H1 (cell line): ENCODE data around the gene ARHGDIG. TPM values are rescaled to one million over a fixed set of nuclear protein-coding genes. Genes with fewer than 3 reads are reported as not detected.

Experiments used
- CTCF ChIA-PET: fragments of 300-600 bp; sonication (Branson Sonifier 250); formaldehyde crosslinking; loops from one replicate; lab custom pipeline; 2021; ENCODE audit not compliant: partially characterized antibody; lab: Charles Lee
- POLR2A ChIA-PET: fragments of 300-600 bp; sonication (Branson Sonifier 250); formaldehyde crosslinking; loops from one replicate; lab custom pipeline; 2021; ENCODE audit warnings: inconsistent platforms; ENCODE audit not compliant: partially characterized antibody; lab: Charles Lee
- DNase-seq, 2 experiments: peaks; one replicate each; pipeline versions ENCODE4 v3.0.0 to v3.0.0-alpha.2; 2010 to 2022; ENCODE audit warnings: low spot score in 2 of 2, low read depth in 1 of 2, mixed read lengths in 1 of 2
- FAIRE-seq: peaks from 2 replicates; lab custom pipeline; 2011; peaks lifted over from hg19 to GRCh38; lab: Jason Lieb, UNC
- H2AFZ ChIP-seq: 2 replicates; pipeline ENCODE4 v1.8.1; 2012; ENCODE audit warnings: low read length, inconsistent platforms
- H2AK5ac ChIP-seq: 2 replicates; pipeline ENCODE4 v1.6.1; 2013; ENCODE audit warnings: low read depth, low read length
- H2BK120ac ChIP-seq: replicated peaks from 2 replicates; pipeline ENCODE3; 2013; ENCODE audit warnings: low read depth, low read length, inconsistent platforms
- H2BK12ac ChIP-seq: 2 replicates; pipeline ENCODE4 v1.6.1; 2013; ENCODE audit warnings: low read depth, low read length
- H2BK15ac ChIP-seq: 2 replicates; pipeline ENCODE4 v1.6.1; 2013; ENCODE audit warnings: low read length
- H2BK20ac ChIP-seq: 2 replicates; pipeline ENCODE4 v1.6.1; 2013; ENCODE audit warnings: low read length
- H2BK5ac ChIP-seq: 2 replicates; pipeline ENCODE4 v1.6.1; 2013; ENCODE audit warnings: low read depth, low read length
- H3K14ac ChIP-seq: 2 replicates; pipeline ENCODE4 v1.6.1; 2013; ENCODE audit warnings: inconsistent platforms; ENCODE audit not compliant: insufficient read length
- H3K18ac ChIP-seq: 2 replicates; pipeline ENCODE4 v1.6.1; 2013; ENCODE audit warnings: low read length; ENCODE audit errors: extremely low read depth
- H3K23ac ChIP-seq: 2 replicates; pipeline ENCODE4 v1.6.1; 2013; ENCODE audit warnings: inconsistent platforms; ENCODE audit not compliant: insufficient read length
- H3K23me2 ChIP-seq: 2 replicates; pipeline ENCODE4 v1.6.1; 2013; ENCODE audit warnings: low read depth, low read length
- H3K27ac ChIP-seq: 2 replicates; pipeline ENCODE4 v1.6.1; 2011; ENCODE audit warnings: low read depth, low read length, inconsistent platforms
- H3K27me3 ChIP-seq, 4 experiments: replicated peaks in 1 of 4; 1 replicate in 1 of 4; 2 replicates in 3 of 4; pipeline versions ENCODE4 v1.6.1 to v1.8.1; 2011 to 2013; ENCODE audit warnings: low read length in 3 of 4, mild to moderate bottlenecking in 3 of 4, inconsistent platforms in 2 of 4, mixed read lengths in 2 of 4, moderate library complexity in 1 of 4; ENCODE audit not compliant: control insufficient read depth in 3 of 4, insufficient read depth in 3 of 4; ENCODE audit errors: extremely low read depth in 1 of 4
- H3K36me3 ChIP-seq, 4 experiments: 2 replicates each; pipeline versions ENCODE4 v1.6.1 to v1.8.1; 2011 to 2013; ENCODE audit warnings: mild to moderate bottlenecking in 4 of 4, low read length in 3 of 4, moderate library complexity in 2 of 4, control low read depth in 1 of 4, inconsistent platforms in 1 of 4; ENCODE audit not compliant: insufficient read depth in 4 of 4, control insufficient read depth in 2 of 4
- H3K4ac ChIP-seq: replicated peaks from 2 replicates; pipeline ENCODE3; 2013; ENCODE audit warnings: low read length, low read depth, mixed read lengths, inconsistent platforms; ENCODE audit not compliant: insufficient read length
- H3K4me1 ChIP-seq, 4 experiments: replicated peaks in 1 of 4; 1 replicate in 1 of 4; 2 replicates in 3 of 4; pipeline versions ENCODE4 v1.6.1 to v1.8.1; 2011 to 2013; ENCODE audit warnings: low read length in 3 of 4, inconsistent platforms in 2 of 4, mixed read lengths in 1 of 4; ENCODE audit not compliant: insufficient read depth in 4 of 4, control insufficient read depth in 3 of 4
- H3K4me2 ChIP-seq, 2 experiments: 2 replicates each; pipeline versions ENCODE4 v1.6.1 to v1.8.1; 2011 to 2013; ENCODE audit warnings: low read depth in 2 of 2, low read length in 2 of 2, control low read depth in 1 of 2, inconsistent platforms in 1 of 2, mild to moderate bottlenecking in 1 of 2; ENCODE audit not compliant: insufficient read depth in 1 of 2
- H3K4me3 ChIP-seq, 4 experiments: fragments of 200-600, 300-600 bp in 1 of 4; sonication (generic), shearing (Covaris generic), sonication (Bioruptor Twin) in 1 of 4; 2 replicates each; pipeline versions ENCODE4 v1.5.1 to v1.8.1; 2011 to 2016; ENCODE audit warnings: low read length in 4 of 4, low read depth in 3 of 4, control low read depth in 2 of 4, inconsistent platforms in 2 of 4, mild to moderate bottlenecking in 2 of 4, mixed read lengths in 1 of 4, moderate library complexity in 1 of 4; ENCODE audit not compliant: insufficient read depth in 2 of 4; ENCODE audit errors: extremely low read depth in 1 of 4
- H3K56ac ChIP-seq: replicated peaks from 2 replicates; pipeline ENCODE3; 2013; ENCODE audit warnings: low read depth, mild to moderate bottlenecking, mixed read lengths, low read length, inconsistent platforms; ENCODE audit not compliant: insufficient read length
- H3K79me1 ChIP-seq: 2 replicates; pipeline ENCODE4 v1.6.1; 2013; ENCODE audit warnings: low read depth, low read length, control low read depth
- H3K79me2 ChIP-seq, 2 experiments: 2 replicates each; pipeline versions ENCODE4 v1.6.1 to v1.8.1; 2012 to 2013; ENCODE audit warnings: low read length in 2 of 2, mild to moderate bottlenecking in 2 of 2, inconsistent platforms in 1 of 2; ENCODE audit not compliant: insufficient read depth in 2 of 2, control insufficient read depth in 1 of 2
- H3K9ac ChIP-seq, 4 experiments: replicated peaks in 1 of 4; 1 replicate in 1 of 4; 2 replicates in 3 of 4; pipeline versions ENCODE4 v1.6.1 to v1.8.1; 2011 to 2013; ENCODE audit warnings: low read depth in 3 of 4, low read length in 3 of 4, control low read depth in 2 of 4, mild to moderate bottlenecking in 2 of 4, moderate library complexity in 2 of 4, inconsistent platforms in 1 of 4; ENCODE audit errors: extremely low read depth in 1 of 4
- H3K9me3 ChIP-seq, 2 experiments: 2 replicates each; pipeline versions ENCODE4 v1.6.1 to v1.8.1; 2012 to 2013; ENCODE audit warnings: mild to moderate bottlenecking in 2 of 2, moderate library complexity in 2 of 2, control low read depth in 1 of 2, inconsistent platforms in 1 of 2, low read depth in 1 of 2, low read length in 1 of 2, mixed read lengths in 1 of 2; ENCODE audit not compliant: insufficient read depth in 2 of 2
- H4K20me1 ChIP-seq, 2 experiments: replicated peaks in 1 of 2; 2 replicates each; pipeline versions ENCODE3 to v1.8.1; 2011 to 2013; ENCODE audit warnings: inconsistent platforms in 2 of 2, low read length in 2 of 2, mild to moderate bottlenecking in 1 of 2; ENCODE audit not compliant: insufficient read depth in 2 of 2, control insufficient read depth in 1 of 2
- H4K5ac ChIP-seq: 2 replicates; pipeline ENCODE4 v1.6.1; 2013; ENCODE audit warnings: low read length, low read depth, mixed read lengths, inconsistent platforms; ENCODE audit not compliant: insufficient read length
- H4K8ac ChIP-seq: 2 replicates; pipeline ENCODE4 v1.8.0; 2013; ENCODE audit warnings: mild to moderate bottlenecking, moderate library complexity, low read length, inconsistent platforms; ENCODE audit not compliant: insufficient read depth; ENCODE audit errors: extremely low read depth
- H4K91ac ChIP-seq: replicated peaks from 2 replicates; pipeline ENCODE3; 2013; ENCODE audit warnings: low read length, mixed read lengths, inconsistent platforms; ENCODE audit not compliant: insufficient read length
- CEBPB ChIP-seq: IDR thresholded peaks from 2 replicates; pipeline ENCODE4 v1.6.1; 2012; ENCODE audit warnings: low read depth, low read length
- CHD1 ChIP-seq: IDR thresholded peaks from 2 replicates; pipeline ENCODE4 v1.6.1; 2012; ENCODE audit warnings: low read depth, low read length, improper control_type of control experiment
- HDAC2 ChIP-seq, 2 experiments: fragments of 300-600 bp in 1 of 2; sonication (generic) in 1 of 2; IDR thresholded peaks; 2 replicates each; pipeline ENCODE4 v1.6.1; 2011 to 2012; ENCODE audit warnings: low read depth in 2 of 2, low read length in 2 of 2, mild to moderate bottlenecking in 2 of 2, moderate library complexity in 2 of 2, borderline replicate concordance in 1 of 2, inconsistent platforms in 1 of 2
- HDAC6 ChIP-seq: IDR thresholded peaks from one replicate; pipeline ENCODE4 v1.7.1; 2012; ENCODE audit warnings: low read depth, mild to moderate bottlenecking, inconsistent platforms, low read length, moderate library complexity
- RNF2 ChIP-seq: fragments of 200-900, 300-1000 bp; sonication (generic); IDR thresholded peaks from 2 replicates; pipeline ENCODE4 v1.7.1; 2016; ENCODE audit warnings: borderline replicate concordance, low read depth, mild to moderate bottlenecking, antibody characterized with exemption, low read length; ENCODE audit not compliant: poor library complexity, severe bottlenecking; ENCODE audit errors: missing control alignments
- WGBS, 2 experiments: shearing (Covaris generic) in 1 of 2; methylation state at CpG; one replicate each; pipeline versions ENCODE4 v1.1.6 to v1.1.7; 2013 to 2015; ENCODE audit warnings: low lambda C conversion rate in 2 of 2, mixed read lengths in 2 of 2, inconsistent platforms in 1 of 2, low coverage in 1 of 2, missing lambda C conversion rate in 1 of 2; ENCODE audit not compliant: insufficient replicate concordance in 2 of 2, insufficient coverage in 1 of 2, insufficient read length in 1 of 2; ENCODE audit errors: extremely low coverage in 1 of 2, missing lambda C conversion rate in 1 of 2; 5-methylcytosine and 5-hydroxymethylcytosine counted together
- polyA plus RNA-seq, 7 experiments: library from polyadenylated mRNA; depleted of rRNA in 3 of 7; stranded (reverse) in 5 of 7; unstranded in 2 of 7; fragments of >200 nt in 5 of 7; fragments of 200-250 nt in 2 of 7; gene quantifications; 1 replicate in 5 of 7; 2 replicates in 1 of 7; 4 replicates in 1 of 7; pipeline versions ENCODE4 v1.2.1 to v1.2.3, GENCODE V29; 2011 to 2013; ENCODE audit warnings: missing spikeins in 2 of 7, mixed read lengths in 2 of 7
- total RNA-seq: library from RNA; stranded (reverse); fragmentation: NEBNext Ultra II Directional; extraction: Animal tissue kit (Norgen Biotek cat#: 25700); gene quantifications from 2 replicates; pipeline ENCODE4 v1.2.1, GENCODE V29; 2021
- TF ChIP-seq, protein P1 (sequence below): IDR thresholded peaks from 2 replicates; pipeline ENCODE4 v1.6.1; 2012; ENCODE audit warnings: inconsistent platforms

The ARHGDIG gene
- total and polyA plus RNA-seq, 2 of the 8 experiments (the other 6 are each of a cell fraction or from before 2014, with no cell fraction given) = 1.2 to 2.9 TPM

DNA sequence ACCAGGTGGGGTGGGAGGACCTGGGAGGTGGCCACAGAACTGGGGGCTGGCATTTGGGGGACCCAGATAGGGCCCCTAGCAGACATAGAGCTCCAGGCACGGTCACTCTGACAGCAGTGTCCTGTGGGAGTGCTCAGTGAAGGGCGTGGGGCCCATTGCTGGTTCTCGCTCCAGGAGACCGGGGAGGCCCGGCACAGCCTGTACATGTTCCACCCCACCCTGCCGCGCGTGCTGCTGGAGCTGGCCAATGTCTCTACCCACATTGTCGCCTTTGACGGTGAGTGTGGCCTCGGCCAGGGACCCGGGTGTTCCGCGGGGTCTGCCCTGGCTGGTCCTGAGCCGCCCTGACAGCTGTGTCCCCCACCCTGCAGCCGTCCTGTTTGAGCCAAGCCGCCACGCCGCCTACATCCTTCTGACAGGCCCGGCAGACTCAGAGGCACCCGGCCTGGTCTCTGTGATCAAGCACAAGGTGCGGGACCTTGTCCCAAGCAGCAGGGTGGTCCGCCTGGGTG, 15.9 kb upstream of the ARHGDIG start:
- H2AK5ac ChIP-seq = no peak overlapping the region
- H2BK12ac ChIP-seq = no peak overlapping the region
- no peak overlapping the region for H3K14ac ChIP-seq
- no peak overlapping the region for H4K91ac ChIP-seq
- no peak overlapping the region for H2BK120ac ChIP-seq
- TF ChIP-seq CHD1 (no peak), RNF2 (no peak), HDAC2 (IDR thresholded peaks at IDR 0.05; ENCODE audit: borderline replicate concordance in 1 of 2, low read depth in 2 of 2, low read length in 2 of 2) (no peak), HDAC6 (no peak), CEBPB (no peak)
- TF ChIP-seq, protein P1, sequence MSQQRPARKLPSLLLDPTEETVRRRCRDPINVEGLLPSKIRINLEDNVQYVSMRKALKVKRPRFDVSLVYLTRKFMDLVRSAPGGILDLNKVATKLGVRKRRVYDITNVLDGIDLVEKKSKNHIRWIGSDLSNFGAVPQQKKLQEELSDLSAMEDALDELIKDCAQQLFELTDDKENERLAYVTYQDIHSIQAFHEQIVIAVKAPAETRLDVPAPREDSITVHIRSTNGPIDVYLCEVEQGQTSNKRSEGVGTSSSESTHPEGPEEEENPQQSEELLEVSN = no peak
- H3K9ac ChIP-seq = no peak overlapping the region
- 97% methylated on average over 23 of the region's 23 CpGs; no CpG with 5 or more reads in 1 of the 2 experiments for WGBS, 2 experiments
- no peaks in the 10 kb centered on the region; a peak in 1 of 7 replicates for H3K4me1 ChIP-seq
- no peaks in the 10 kb centered on the region for H3K79me2 ChIP-seq
- H2BK20ac ChIP-seq = no peak overlapping the region
- no peak overlapping the region for H3K56ac ChIP-seq
- no peak overlapping the region for H3K23ac ChIP-seq
- no peak for DNase-seq
- no peaks in the 10 kb centered on the region for H3K79me1 ChIP-seq
- H3K4me2 ChIP-seq = no peak overlapping the region
- peaks cover 5 to 12% (median 8%) of the 10 kb centered on the region in 4 experiments; a peak in 6 of 8 replicates for H3K36me3 ChIP-seq
- peaks cover 0 to 17% of the 10 kb centered on the region in 2 experiments for H4K20me1 ChIP-seq
- FAIRE-seq = no peak
- H3K4me3 ChIP-seq = no peak overlapping the region
- no peak overlapping the region for H3K4ac ChIP-seq
- H3K23me2 ChIP-seq = peaks cover 4% of the 10 kb centered on the region; the same call in 1 of the 2 replicates
- no peak overlapping the region for H2BK15ac ChIP-seq
- ChIA-PET POLR2A (interaction anchor here (0.8 to 1.7 kb wide), 4 partner anchors 15 to 36 kb away, joined by 3 to 4 read pairs (median 3); partner anchors contain the start of gene ARHGDIG), CTCF (interaction anchor here (1.4 kb wide), 1 partner anchor 98 kb away, joined by 4 read pairs; no protein-coding TSS in a partner anchor)
- H2BK5ac ChIP-seq = no peak overlapping the region
- no peaks in the 10 kb centered on the region for H3K27me3 ChIP-seq
- no peak overlapping the region for H4K5ac ChIP-seq
- H3K9me3 ChIP-seq = no peaks in the 10 kb centered on the region
- H4K8ac ChIP-seq = peak overlapping the region; percentile 51; the same call in 1 of the 2 replicates
- H2AFZ ChIP-seq = no peak overlapping the region
- no peak overlapping the region for H3K18ac ChIP-seq
- no peak overlapping the region for H3K27ac ChIP-seq
